ENCODE measurements around the gene TOP3A.
"Not testable (repeated sequence)": the region's sequence is repeated elsewhere in the genome, so short reads cannot be mapped to it uniquely, and the experiment has no call there.

TOP3A gene

GRCh38 chr17:18314731-18315561 lies at the start of gene TOP3A, which contains the start of gene SMCR8:
TOP3A (minus strand) TSS chr17:18314994; CDS start chr17:18314778, 216 bp downstream.
SMCR8 (plus strand) TSS chr17:18315293; CDS start chr17:18315790, 497 bp downstream.
- DNase-seq, result peak; percentile 98

DNA sequence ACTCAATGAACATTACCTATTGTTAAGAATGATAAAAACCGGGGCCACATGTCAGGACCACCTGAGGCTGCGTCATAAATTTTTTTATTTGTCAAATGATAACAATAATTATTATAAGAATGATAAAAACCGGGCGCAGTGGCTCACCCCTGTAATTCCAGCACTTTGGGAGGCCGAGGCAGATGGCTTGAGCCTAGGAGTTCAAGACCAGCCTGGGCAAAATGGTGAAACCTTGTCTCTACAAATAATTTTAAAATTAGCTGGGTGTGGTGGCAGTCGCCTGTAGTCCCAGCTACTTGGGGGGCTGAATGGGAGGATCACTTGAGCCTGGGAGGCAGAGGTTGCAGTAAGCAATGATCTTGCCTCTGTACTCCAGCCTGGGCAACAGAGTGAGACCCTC lies 49.4 kb upstream of the TOP3A start:
- no peak for DNase-seq

DNA sequence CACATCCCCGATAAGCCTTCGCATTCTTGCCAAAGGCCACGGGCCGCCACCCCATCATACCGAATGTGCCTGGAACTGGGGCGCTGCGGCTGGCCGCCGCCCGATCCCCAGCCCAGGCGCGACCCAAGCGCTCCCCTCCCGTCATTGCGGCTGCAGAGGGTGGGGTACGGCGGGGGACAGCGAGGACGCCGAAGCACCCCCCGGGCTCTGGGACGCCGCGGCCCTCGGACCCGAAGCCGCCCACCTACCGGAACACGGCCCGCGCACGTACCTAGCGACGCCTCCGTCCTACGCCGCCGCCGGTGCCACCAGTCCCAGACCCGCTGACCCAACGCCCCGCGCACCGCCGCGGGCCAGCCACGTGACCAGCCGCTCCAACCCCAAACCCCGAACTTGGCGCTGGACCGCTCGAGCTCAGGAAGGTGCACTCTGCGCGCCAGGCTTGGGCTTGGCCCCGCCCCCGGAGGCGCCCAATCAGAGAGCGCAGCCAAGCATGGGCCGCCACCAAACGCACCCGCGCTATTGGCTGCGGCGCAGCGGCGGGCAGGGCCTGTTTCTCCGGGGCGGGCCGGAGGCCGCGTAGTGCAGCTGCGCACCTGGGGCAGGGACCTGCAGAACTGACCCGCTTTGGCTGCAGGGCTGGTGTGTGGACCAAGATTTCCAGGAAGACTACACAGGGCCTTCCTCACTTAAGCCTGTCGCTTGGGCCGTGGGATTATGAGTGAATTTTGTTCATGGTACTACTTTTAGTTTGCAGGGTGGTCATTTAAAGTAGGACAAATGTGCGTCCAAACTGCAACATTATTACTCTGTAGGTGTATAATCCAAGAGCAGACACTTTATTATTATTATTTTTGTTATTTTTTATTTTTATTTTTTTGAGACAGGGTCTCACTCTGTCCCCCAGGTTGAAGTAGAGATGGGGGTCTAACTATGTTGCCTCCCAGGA lies 48.6 kb upstream of the TOP3A start, which contains the start of gene SHMT1:
TSS of gene SHMT1 (minus strand) at position 450 of the 949 bp plus-strand sequence. CDS start 7,569 bp downstream, outside the sequence.
- DNase-seq, result peak; percentile 94

- peak; percentile 19 for DNase-seq
These were observed 47.9 kb upstream of the TOP3A start for GRCh38 chr17:18362698-18363100.

DNA sequence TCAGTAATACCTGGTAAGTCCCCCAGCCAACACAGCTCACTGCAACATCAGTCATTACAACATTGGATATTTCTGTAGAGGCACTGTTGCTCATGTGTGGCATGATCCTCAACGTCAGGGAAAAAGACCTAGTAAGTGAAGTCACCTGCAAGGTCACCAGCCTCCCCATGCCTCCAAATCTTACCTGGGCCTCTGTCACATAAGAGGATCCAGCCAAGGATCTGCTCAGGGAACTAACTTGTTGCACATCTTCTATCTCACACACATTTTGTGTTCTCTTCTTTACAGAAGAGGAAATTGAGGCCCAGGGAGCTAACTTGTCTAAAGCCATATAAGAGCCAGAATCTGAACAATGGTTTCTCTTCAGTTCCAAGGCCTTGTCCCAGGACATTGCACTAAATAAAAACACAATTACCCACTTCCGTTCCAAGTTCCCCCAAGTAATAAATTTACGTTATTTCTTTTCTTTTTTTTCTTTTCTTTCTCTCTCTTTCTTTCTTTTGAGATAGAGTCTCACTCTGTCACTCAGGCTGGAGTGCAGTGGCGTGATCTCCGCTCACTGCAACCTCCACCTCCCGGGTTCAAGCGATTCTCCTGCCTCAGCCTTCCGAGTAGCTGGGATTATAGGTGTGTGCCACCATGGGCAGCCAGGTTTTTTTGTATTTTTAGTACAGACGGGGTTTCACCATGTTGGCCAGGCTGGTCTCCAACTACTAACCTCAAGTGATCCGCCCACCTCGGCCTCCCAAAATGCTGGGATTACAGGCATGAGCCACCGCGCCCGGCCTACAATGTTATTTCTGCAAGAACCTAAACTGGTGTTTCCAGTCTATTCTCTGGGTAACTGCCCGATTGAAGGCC lies 47.3 kb upstream of the TOP3A start:
- no peak for DNase-seq

DNA sequence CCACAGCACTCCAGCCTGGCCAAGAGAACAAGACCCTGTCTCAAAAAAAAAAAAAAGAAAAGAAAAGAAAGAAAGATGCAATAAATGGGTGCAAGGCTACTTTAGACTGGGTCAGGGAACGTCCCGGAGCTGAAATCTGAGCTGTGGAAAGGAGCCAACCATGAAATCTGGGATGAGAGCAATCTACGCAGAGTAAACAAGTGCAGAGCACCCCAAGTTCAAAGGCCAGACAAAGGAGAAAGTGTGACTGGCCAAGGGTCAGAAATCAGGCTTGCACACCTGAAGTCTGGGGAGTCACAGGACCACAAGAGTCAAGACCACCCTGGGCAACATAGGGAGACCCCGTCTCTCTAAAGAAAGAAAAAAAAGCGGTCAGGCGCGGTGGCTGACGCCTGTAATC lies 45.7 kb upstream of the TOP3A start:
- DNase-seq, result no peak

GRCh38 chr17:18356624-18357023 lies 41.8 kb upstream of the TOP3A start:
- no peak for DNase-seq

DNA sequence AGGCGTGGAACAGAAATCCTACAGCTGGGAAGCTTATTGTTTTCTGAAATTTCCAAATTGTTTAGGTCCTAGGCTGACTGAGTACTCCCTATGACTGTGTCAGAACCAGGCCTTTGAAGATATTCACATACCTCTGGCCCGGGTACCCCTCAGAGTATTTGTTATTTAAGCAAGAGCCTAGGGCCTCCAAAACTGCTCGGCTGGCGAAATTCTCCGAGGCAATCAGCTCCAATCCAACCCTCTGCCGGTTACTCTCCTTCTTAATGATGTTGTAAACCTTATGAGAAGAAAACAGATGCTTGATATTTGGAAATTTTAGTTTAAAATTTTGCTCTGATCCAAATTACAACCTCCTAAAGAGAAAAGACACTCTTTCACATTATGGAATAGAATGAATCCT lies 38.7 kb upstream of the TOP3A start:
- DNase-seq, result no peak

DNA sequence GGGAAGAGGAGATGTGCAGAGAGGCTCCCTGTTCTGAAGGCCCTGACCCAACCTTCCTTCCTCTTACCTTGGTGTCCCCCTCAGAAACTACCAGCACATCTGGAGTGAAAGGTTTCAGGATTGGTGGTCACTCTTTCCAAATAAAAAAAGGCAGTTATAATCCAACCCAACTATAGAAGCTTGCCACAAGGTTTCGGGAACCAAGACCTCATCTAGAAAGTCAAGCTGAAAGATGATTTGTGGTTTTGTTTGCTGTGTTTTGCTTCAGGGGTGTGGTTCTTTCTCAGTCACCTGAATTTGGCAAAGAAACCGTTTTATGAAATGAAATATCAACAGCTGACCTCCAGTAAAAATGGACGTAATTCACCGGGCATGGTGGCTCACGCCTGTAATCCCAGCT lies 29.2 kb upstream of the TOP3A start:
- no peak for DNase-seq

DNA sequence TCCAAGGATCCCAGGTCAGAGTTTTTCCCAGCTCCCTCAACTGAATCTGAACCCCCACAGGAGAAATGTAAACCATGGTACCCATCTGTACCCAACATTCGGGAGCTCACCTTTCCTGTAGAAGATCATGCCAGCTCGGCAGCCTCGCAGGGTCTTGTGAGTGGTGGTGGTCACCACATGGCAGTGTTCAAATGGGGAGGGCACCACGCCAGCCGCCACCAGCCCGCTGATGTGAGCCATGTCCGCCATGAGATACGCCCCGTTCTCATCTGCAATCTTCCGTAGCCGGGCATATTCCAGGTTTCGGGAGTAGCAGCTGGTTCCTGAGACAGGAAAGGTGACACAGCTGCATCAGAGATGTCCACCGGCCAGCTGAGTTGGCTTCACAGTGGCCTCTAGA lies 25.1 kb upstream of the TOP3A start:
- no peak for DNase-seq

DNA sequence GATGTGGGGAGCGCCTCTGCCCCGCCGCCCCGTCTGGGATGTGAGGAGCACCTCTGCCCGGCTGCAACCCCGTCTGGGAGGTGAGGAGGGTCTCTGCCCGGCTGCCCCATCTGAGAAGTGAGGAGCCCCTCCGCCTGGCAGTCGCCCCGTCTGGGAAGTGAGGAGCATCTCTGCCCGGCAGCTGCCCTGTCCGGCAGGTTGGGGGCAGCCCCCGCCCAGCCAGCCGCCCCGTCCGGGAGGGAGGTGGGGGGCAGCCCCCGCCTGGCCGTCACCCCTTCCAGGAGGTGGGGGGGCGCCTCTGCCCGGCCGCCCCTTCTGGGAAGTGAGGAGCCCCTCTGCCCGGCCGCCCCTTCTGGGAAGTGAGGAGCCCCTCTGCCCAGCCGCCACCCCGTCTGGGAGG lies 23.4 kb upstream of the TOP3A start:
- DNase-seq, result not testable (repeated sequence)

- DNase-seq, result no peak
These were observed 18.2 kb upstream of the TOP3A start for GRCh38 chr17:18332909-18333489.

DNA sequence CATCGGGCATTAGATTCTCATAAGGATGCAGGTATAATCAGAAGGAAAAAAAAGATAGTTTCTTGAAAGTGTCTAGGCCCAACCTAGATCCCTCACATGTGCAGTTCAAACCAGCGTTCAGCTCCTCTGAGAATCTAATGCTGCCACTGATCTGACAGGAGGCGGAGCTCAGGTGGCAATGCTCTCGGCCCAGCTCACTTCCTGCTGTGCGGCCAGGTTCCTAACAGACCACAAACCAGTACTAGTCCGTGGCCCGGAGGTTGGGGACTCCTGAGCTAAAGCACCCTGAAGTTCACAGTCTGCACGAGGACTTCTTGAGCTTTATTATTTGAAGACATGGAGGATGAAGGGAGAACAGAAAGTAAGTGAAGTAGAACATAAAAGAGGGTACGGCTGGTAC lies 17.1 kb upstream of the TOP3A start:
- DNase-seq, result peak; percentile 14

GRCh38 chr17:18328643-18329204 lies 13.9 kb upstream of the TOP3A start:
- no peak for DNase-seq

DNA sequence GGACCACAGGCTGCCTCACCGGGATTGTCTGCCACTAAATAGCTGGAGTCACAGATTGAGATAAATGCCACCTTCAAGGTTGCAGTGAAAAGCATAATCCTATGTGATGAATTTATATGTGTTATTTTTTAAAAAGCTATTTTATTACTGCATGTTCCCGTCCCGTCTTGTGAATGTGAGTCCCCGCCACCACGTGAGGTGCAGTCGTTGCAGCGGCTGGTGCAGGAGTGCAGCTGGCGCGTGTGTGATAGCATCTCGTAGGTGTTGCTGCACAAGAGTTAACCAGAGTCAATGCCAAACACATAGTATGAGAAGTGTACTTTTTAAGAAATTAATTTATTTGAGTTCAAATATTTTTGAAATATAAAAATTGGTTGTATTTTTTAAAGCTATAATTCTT lies 12.8 kb upstream of the TOP3A start:
- no peak for DNase-seq

GRCh38 chr17:18327093-18327492 lies 12.3 kb upstream of the TOP3A start:
- no peak for DNase-seq

DNA sequence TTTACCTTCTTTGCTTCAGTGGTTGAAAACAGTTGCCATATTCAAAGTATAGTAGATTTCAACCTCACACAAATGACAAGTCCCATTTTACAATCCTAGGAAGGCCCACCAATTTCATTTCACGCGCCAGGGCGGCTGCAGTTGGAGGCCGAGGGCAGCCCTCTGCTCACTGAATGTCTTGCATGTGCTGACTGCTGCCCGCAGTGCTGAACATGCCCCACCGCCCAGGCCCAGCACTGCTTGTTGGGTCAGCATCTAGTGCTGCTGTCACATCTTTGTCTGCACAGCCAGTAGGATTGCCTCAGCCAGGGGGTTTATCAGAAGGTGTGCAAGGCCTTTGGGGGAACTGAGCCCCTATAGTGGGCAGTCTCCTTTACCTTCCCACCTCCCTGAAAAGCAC lies 11.8 kb upstream of the TOP3A start:
- no peak for DNase-seq

GRCh38 chr17:18326039-18326438 lies 11.2 kb upstream of the TOP3A start:
- DNase-seq, result no peak

DNA sequence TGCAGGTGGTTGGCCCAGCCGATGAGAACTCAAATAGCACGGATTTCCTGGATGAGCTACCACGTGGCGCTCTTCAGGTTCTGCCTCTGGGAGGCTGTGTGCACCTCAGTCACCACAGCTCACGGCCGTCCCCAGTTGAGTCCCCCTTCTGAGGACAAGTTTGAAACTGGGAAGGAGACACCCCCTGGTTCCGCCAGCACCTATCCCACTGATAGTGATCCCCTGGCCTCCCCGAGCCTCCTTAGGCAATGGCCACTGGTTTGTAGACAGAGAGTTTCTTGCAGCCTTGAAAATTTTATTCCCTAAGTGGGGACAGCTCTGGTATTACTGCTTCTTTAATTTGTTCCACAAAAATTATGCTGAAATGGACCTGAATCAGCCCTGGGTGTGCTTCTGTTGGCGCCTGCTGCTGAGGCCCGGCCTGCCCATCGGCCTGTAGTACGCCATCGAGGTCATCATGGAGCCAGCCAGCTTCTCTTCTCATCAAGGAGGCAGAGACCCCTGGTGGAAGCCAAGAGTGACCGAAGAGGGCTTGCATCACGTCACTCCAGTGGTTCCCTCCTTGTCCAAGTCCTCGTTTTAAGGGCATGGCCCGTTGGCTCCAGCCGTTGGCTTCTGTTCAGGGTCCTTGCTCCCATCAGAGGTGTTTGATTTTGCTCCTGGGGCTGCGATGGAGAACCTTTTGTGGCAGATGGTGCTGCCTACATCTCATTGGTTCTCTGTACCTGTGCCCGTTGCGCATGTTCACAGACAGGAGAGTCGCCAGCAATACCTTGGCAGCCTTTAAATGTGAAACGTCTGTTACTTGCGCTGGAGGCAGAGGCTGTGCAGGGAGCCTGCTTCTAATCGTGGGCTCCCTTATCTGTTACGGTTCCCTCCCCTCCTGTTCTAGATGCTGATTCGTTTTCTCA lies 9.6 kb upstream of the TOP3A start:
- no peak for DNase-seq

DNA sequence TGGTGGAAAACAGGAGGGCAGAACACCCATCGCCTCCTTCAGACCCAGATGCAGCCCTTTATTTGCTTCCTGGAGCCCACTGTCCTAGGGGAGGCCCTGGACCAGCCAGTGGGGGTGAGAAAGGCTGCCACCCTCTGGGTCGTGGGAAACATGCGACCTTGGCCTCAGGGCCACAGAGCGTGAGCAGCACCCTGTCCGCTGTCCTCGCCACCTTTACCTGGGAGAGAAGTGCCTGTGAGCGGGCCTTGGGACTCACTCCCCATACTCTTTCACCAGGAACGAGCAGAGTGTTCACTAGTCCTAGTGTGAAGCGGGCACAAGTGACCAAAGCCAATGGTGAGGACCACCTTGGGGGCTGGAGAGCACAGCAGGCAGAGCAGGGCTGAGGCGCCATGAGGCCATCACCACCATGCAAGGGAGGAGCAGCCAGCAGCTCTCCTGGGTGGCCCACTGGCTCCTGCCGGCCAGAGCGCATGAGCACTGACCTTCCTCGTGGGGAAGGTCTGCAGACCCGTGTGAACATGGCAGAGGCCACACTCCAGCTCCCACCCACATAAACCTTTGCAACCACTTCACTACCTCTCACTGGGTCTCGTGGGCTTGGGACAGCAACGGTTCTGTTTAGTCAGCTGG lies 8.8 kb upstream of the TOP3A start:
- no peak for DNase-seq
